Fibroblast of the conjunctiva (primary cell): ENCODE data around the gene PTPRC.

Experiments
- DNase-seq: peaks from one replicate; pipeline ENCODE4 v3.0.0-alpha.2; 2010; ENCODE audit warnings: low read depth

The PTPRC gene

GRCh38 chr1:198761859-198762616, 123.2 kb downstream of the PTPRC start:
- no peak for DNase-seq

- no peak for DNase-seq
These were observed 124.5 kb downstream of the PTPRC start for GRCh38 chr1:198763298-198763714.

GRCh38 chr1:198764748-198765147, 125.9 kb downstream of the PTPRC start:
- no peak for DNase-seq

- DNase-seq, result no peak
These were observed 126.6 kb downstream of the PTPRC start for GRCh38 chr1:198765416-198765815.

- DNase-seq, result peak; percentile 17
These were observed 132.8 kb downstream of the PTPRC start for GRCh38 chr1:198771563-198772153.

GRCh38 chr1:198772626-198773025, 133.8 kb downstream of the PTPRC start:
- DNase-seq, result no peak

- DNase-seq, result no peak
These were observed 134.2 kb downstream of the PTPRC start for GRCh38 chr1:198773030-198773429.

- DNase-seq, result no peak
These were observed 134.7 kb downstream of the PTPRC start for GRCh38 chr1:198773523-198773922.

- DNase-seq, result no peak
These were observed 135.6 kb downstream of the PTPRC start for GRCh38 chr1:198774421-198774820.

GRCh38 chr1:198775606-198776005, 136.8 kb downstream of the PTPRC start:
- DNase-seq, result peak; percentile 22

- DNase-seq, result peak; percentile 27
These were observed 137.8 kb downstream of the PTPRC start for GRCh38 chr1:198776602-198777029.

GRCh38 chr1:198778049-198778448, 139.2 kb downstream of the PTPRC start:
- no peak for DNase-seq

GRCh38 chr1:198780376-198780775, 141.5 kb downstream of the PTPRC start:
- no peak for DNase-seq

GRCh38 chr1:198788561-198789064, 149.8 kb downstream of the PTPRC start:
- DNase-seq, result no peak

GRCh38 chr1:198793714-198794113, 154.9 kb downstream of the PTPRC start:
- no peak for DNase-seq

- peak; percentile 29 for DNase-seq
These were observed 155.7 kb downstream of the PTPRC start for GRCh38 chr1:198794498-198794897.

GRCh38 chr1:198797656-198798055, 158.8 kb downstream of the PTPRC start:
- no peak for DNase-seq

GRCh38 chr1:198798923-198799386, 160.1 kb downstream of the PTPRC start:
- no peak for DNase-seq

GRCh38 chr1:198805498-198806151, 166.8 kb downstream of the PTPRC start:
- no peak for DNase-seq

GRCh38 chr1:198806861-198807260, 168.0 kb downstream of the PTPRC start:
- DNase-seq, result no peak
